Hepatocyte (in vitro differentiated cells): Measurements from ENCODE around the gene FBXO3. TPM values are rescaled to one million over a fixed set of nuclear protein-coding genes. Genes with fewer than 3 reads are reported as not detected.
A peak's percentile ranks its signal among the peaks of the same experiment; 100 is the strongest.

Experiments used
- DNase-seq: peaks from one replicate; pipeline ENCODE4 v3.0.0-alpha.2; 2016; ENCODE audit warnings: low spot score
- H2AFZ ChIP-seq: fragments of 200-600 bp; sonication (generic); 2 replicates; pipeline ENCODE4 v1.6.0; 2016; ENCODE audit warnings: antibody characterized with exemption, mild to moderate bottlenecking
- H3K27ac ChIP-seq: fragments of 200-600 bp; sonication (generic); 2 replicates; pipeline ENCODE4 v1.5.1; 2016; ENCODE audit warnings: mild to moderate bottlenecking
- H3K27me3 ChIP-seq: fragments of 200-600 bp; sonication (generic); 2 replicates; pipeline ENCODE4 v1.6.1; 2016
- H3K36me3 ChIP-seq: fragments of 200-600 bp; sonication (generic); replicated peaks from 2 replicates; pipeline ENCODE4 v1.5.1; 2016; ENCODE audit warnings: low read depth; ENCODE audit not compliant: insufficient read depth
- H3K4me1 ChIP-seq: fragments of 200-600 bp; sonication (generic); 2 replicates; pipeline ENCODE4 v1.5.1; 2016; ENCODE audit warnings: mild to moderate bottlenecking, moderate library complexity; ENCODE audit not compliant: insufficient read depth
- H3K4me2 ChIP-seq: fragments of 200-600 bp; sonication (generic); 2 replicates; pipeline ENCODE4 v1.6.0; 2016
- H3K4me3 ChIP-seq: fragments of 200-600 bp; sonication (generic); 2 replicates; pipeline ENCODE4 v1.5.1; 2016; ENCODE audit warnings: mild to moderate bottlenecking
- H3K79me2 ChIP-seq: fragments of 200-600 bp; sonication (generic); 2 replicates; pipeline ENCODE4 v1.6.0; 2017; ENCODE audit warnings: mild to moderate bottlenecking
- H3K9me2 ChIP-seq: fragments of 200-600 bp; sonication (generic); replicated peaks from 2 replicates; pipeline ENCODE4 v1.6.0; 2017; ENCODE audit warnings: mild to moderate bottlenecking; ENCODE audit not compliant: insufficient read depth
- H3K9me3 ChIP-seq: fragments of 200-600 bp; sonication (generic); 2 replicates; pipeline ENCODE4 v1.5.1; 2016; ENCODE audit warnings: low read depth, mild to moderate bottlenecking
- H4K20me1 ChIP-seq: fragments of 200-600 bp; sonication (generic); 2 replicates; pipeline ENCODE4 v1.6.0; 2016; ENCODE audit warnings: mild to moderate bottlenecking; ENCODE audit not compliant: insufficient read depth, poor library complexity, severe bottlenecking
- CTCF ChIP-seq: fragments of 200-600 bp; sonication (generic); IDR thresholded peaks from 2 replicates; pipeline ENCODE4 v1.5.1; 2016; ENCODE audit warnings: antibody characterized with exemption, mild to moderate bottlenecking; ENCODE audit not compliant: poor library complexity
- EZH2 ChIP-seq: fragments of 200-600 bp; sonication (generic); IDR thresholded peaks from 2 replicates; pipeline ENCODE4 v1.6.1; 2016; ENCODE audit warnings: antibody characterized with exemption, mild to moderate bottlenecking, borderline replicate concordance
- EZH2phosphoT487 ChIP-seq: fragments of 200-600 bp; sonication (generic); IDR thresholded peaks from one replicate; pipeline ENCODE4 v1.6.1; 2018; ENCODE audit warnings: antibody characterized with exemption, mild to moderate bottlenecking, low read depth, moderate library complexity; ENCODE audit not compliant: unreplicated experiment, severe bottlenecking
- WGBS: methylation state at CpG from one replicate; pipeline ENCODE4 v1.1.6; 2016; ENCODE audit warnings: low lambda C conversion rate; ENCODE audit errors: missing lambda C conversion rate; 5-methylcytosine and 5-hydroxymethylcytosine counted together
- polyA plus RNA-seq: library from polyadenylated mRNA; unstranded; fragments of >200 nt; fragmentation: Nextera tagmentation; extraction: Ambion mirVana; gene quantifications from 2 replicates; pipeline ENCODE4 v1.2.1, GENCODE V29; 2016
- total RNA-seq: library from RNA; depleted of rRNA; stranded (reverse); fragments of >200 nt; gene quantifications from 2 replicates; pipeline ENCODE4 v1.2.3, GENCODE V29; 2014

The FBXO3 gene
- total and polyA plus RNA-seq, 2 experiments from 2014 or later: 29.3 to 58.1 TPM

- no peak for DNase-seq
- no peaks in the 10 kb centered on the region for H3K9me3 ChIP-seq
- peak overlapping the region; percentile 63 for H3K27ac ChIP-seq
- H3K27me3 ChIP-seq: no peaks in the 10 kb centered on the region
- H3K4me2 ChIP-seq: peak overlapping the region; percentile 87
- WGBS: 64% methylated on average over 3 of the region's 3 CpGs
- H3K79me2 ChIP-seq: peaks cover 36% of the 10 kb centered on the region
- no peaks in the 10 kb centered on the region for H3K9me2 ChIP-seq
- TF ChIP-seq EZH2phosphoT487: no peak
- TF ChIP-seq EZH2: no peak
- TF ChIP-seq CTCF: no peak
- peaks cover 14% of the 10 kb centered on the region for H4K20me1 ChIP-seq
- no peaks in the 10 kb centered on the region for H3K36me3 ChIP-seq
- H2AFZ ChIP-seq: peak overlapping the region; percentile 60
- no peak overlapping the region for H3K4me3 ChIP-seq
- peaks cover 28% of the 10 kb centered on the region for H3K4me1 ChIP-seq
Observed at GRCh38 chr11:33737362-33737821, 36.9 kb downstream of the FBXO3 start.

- Histone ChIP-seq H3K9me2 (no peaks in the 10 kb centered on the region), H4K20me1 (peaks cover 21% of the 10 kb centered on the region), H3K4me1 (peaks cover 39% of the 10 kb centered on the region), H3K36me3 (no peaks in the 10 kb centered on the region), H3K79me2 (peaks cover 47% of the 10 kb centered on the region), H3K4me3 (peak within 1 kb of the TSS; percentile 73), H2AFZ (peak within 1 kb of the TSS; percentile 60), H3K4me2 (peak within 1 kb of the TSS; percentile 87), H3K27me3 (no peaks in the 10 kb centered on the region), H3K27ac (peak within 1 kb of the TSS; percentile 95), H3K9me3 (no peaks in the 10 kb centered on the region)
- peak; percentile 97 for DNase-seq
- TF ChIP-seq EZH2phosphoT487 (no peak), CTCF (no peak), EZH2 (no peak)
- 3% methylated on average over 19 of the region's 48 CpGs for WGBS
Observed at GRCh38 chr11:33736148-33736812, 38.0 kb downstream of the FBXO3 start, which contains the start of gene CD59. CD59 (minus strand) TSS chr11:33736423; CDS start chr11:33722445, 13,978 bp downstream.

GRCh38 chr11:33735271-33736147, 38.8 kb downstream of the FBXO3 start:
- H3K36me3 ChIP-seq: no peaks in the 10 kb centered on the region
- H3K4me3 ChIP-seq: peak overlapping the region; percentile 73
- no peaks in the 10 kb centered on the region for H3K27me3 ChIP-seq
- H3K4me2 ChIP-seq: peak overlapping the region; percentile 87
- H3K9me3 ChIP-seq: no peaks in the 10 kb centered on the region
- WGBS: 3% methylated on average over 47 of the region's 53 CpGs
- H3K27ac ChIP-seq: peak overlapping the region; percentile 95
- no peaks in the 10 kb centered on the region for H3K9me2 ChIP-seq
- H2AFZ ChIP-seq: peak overlapping the region; percentile 58
- H3K79me2 ChIP-seq: peaks cover 54% of the 10 kb centered on the region
- peaks cover 28% of the 10 kb centered on the region for H4K20me1 ChIP-seq
- peaks cover 47% of the 10 kb centered on the region for H3K4me1 ChIP-seq
- TF ChIP-seq EZH2 (no peak), CTCF (no peak)
- DNase-seq: peak; percentile 48
